Loucy (cell line): ENCODE data around the gene EPB41L1.

Experiments used
- EZH2phosphoT487 ChIP-seq: fragments of 200-600 bp; IDR thresholded peaks from 2 replicates; pipeline ENCODE4 v1.6.1; 2018; ENCODE audit warnings: antibody characterized with exemption, mild to moderate bottlenecking, moderate library complexity, borderline replicate concordance
- TF ChIP-seq, protein P1 (sequence below): fragments of 200-600 bp; sonication (generic); conservative IDR thresholded peaks from 2 replicates; pipeline ENCODE4 v1.5.1; 2014; ENCODE audit warnings: mild to moderate bottlenecking, antibody characterized with exemption, low read length

DNA sequence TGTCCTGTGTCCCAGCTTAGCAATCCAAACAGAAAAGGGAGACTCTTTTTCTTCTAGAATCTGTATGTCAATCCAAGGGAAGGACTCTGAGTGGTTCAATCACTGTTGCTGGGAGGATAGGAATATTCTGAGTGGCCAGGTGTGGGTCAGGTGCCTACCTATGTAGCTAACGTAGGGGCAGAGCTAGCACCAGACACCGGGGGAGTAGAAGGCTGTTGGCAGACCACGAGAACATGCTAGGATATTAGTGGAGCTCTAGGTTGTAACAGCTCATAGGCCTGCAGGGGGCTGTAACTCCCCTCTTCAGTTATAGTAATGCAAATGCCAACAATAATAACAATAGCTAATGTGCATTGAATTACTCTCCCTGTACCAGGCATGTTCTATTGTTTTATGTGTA is 39.8 kb upstream of the EPB41L1 start:
- TF ChIP-seq, protein P1, sequence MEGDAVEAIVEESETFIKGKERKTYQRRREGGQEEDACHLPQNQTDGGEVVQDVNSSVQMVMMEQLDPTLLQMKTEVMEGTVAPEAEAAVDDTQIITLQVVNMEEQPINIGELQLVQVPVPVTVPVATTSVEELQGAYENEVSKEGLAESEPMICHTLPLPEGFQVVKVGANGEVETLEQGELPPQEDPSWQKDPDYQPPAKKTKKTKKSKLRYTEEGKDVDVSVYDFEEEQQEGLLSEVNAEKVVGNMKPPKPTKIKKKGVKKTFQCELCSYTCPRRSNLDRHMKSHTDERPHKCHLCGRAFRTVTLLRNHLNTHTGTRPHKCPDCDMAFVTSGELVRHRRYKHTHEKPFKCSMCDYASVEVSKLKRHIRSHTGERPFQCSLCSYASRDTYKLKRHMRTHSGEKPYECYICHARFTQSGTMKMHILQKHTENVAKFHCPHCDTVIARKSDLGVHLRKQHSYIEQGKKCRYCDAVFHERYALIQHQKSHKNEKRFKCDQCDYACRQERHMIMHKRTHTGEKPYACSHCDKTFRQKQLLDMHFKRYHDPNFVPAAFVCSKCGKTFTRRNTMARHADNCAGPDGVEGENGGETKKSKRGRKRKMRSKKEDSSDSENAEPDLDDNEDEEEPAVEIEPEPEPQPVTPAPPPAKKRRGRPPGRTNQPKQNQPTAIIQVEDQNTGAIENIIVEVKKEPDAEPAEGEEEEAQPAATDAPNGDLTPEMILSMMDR, result no peak
- no peak for TF ChIP-seq EZH2phosphoT487
